HG03558 (cell line): ENCODE measurements around the gene HNF1B.

ENCODE experiments used
- ATAC-seq: cut with Tn5 transposase; IDR thresholded peaks from one replicate; pipeline ENCODE4 v1.9.1; 2021; ENCODE audit warnings: moderate number of reproducible peaks; ENCODE audit not compliant: unreplicated experiment; ENCODE audit errors: extremely low read depth

Gene HNF1B

GRCh38 chr17:37676115-37676925, 68.5 kb downstream of the HNF1B start:
- no peak for ATAC-seq

DNA sequence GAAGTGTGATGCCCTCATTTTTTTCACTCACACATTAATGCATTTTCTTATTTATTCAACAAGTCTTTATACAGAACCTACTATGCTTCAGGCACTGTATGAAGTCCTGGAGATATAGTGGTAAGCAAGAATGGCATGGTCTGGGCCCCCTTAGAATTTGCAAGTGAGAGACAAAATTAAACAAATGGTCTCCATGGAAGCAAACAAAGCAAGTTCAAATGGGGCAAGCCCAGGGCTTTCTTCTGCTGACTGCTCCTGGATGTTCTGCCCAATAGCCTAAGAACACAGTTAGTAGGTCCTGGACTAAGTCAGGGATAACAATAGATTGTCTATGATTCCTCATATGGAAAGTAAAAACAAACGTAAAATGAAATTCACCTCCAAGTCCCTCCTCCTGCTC, 70.3 kb downstream of the HNF1B start:
- ATAC-seq, result no peak

DNA sequence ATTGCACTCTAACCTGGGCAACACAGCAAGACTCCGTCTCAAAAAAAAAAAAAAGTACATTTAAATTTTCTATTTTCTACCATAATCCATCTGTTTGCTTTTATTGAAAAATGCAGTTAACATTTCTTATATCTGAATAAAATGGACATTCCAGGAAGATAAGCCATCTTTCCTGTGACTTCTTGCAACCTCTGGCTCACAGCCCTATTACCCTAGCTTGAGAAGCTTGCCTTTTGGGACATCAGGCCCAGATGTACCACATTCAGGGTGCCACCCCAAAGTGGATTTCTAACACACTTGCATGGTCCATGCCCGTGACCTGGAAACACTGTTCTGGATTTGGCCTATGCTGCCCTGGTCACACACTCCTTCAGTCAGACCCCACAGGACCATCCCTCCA, 71.5 kb downstream of the HNF1B start:
- ATAC-seq, result no peak

DNA sequence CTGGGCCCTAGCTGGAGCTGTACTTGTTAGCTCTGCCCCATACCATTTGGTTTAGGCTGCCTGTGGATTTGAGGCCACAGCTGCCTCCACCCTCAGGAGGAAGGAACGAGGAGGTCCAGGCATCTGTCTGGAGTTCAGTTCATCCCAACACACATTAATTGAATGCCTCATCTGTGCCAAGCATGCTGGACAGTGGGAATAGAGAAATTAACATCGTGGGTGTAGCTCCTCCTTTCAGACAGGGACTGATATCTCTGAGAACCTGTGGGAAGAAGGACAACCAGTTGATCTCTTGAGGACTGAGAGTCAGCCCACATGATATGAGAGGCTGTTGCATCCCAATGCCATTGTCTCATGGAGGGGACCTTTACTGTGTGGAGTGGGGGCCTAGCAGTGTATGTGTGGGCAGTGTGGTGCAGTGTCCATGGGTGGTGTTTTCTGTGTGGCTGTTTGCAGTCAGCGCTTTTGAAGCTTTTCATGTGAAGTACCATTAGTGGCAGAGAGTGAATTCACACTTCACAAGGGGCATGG, 72.2 kb downstream of the HNF1B start:
- no peak for ATAC-seq

DNA sequence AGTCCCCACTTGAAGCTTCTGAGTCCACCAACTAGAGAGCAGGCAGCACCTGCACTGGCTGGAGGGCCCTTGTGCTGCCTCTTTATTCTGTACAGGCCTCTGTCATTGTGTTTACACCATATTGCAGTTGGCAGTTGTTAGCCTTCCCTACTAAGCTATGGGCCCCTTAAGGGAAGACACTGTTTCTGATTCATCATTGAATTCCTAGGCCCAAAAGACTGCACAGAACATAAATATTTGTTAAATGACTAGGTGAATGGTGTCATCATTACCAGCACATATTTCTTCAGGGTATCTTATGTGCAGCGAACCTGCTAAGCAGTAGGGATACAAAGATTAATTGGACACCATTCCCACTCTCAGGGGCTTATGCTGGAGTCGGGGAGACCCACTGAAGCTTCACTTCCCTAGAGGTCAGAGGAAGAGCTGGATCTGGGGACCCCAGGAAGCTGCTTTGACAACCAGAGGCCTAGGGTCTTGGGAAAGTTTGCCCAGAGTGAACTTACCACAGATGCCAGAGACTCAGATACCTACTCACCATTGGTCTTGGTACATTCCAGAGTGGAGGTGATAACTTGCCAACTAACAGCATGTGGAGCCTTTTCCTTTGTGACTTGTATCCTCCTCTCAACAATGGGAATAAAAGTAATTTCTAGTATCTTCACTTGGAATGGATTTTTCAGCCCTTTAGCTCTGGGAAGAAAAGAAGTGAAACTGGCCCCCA, 72.9 kb downstream of the HNF1B start:
- ATAC-seq, result no peak

- no peak for ATAC-seq
These were observed 73.6 kb downstream of the HNF1B start for GRCh38 chr17:37671028-37671823.

GRCh38 chr17:37667039-37667438, 77.8 kb downstream of the HNF1B start:
- ATAC-seq, result no peak

DNA sequence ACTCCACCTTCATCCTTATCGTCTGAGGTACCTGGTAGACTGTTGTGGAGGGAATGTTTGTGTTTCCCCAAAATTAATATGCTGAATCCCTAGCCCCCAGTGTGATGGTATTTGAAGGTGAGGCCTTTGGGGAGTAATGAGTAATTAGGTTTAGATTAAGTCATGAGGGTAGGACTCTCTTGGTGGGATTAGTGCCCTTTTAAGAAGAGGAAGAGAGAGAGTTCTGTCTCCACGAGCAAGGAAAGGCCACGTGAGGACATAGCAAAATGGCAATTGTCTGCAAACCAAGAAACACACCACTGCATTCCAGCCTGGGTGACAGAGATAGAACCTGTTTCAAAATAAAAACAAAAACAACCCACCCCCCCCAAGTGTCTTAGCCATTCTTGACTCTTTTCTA, 80.6 kb downstream of the HNF1B start:
- no peak for ATAC-seq

- ATAC-seq, result no peak
These were observed 82.5 kb downstream of the HNF1B start for GRCh38 chr17:37662353-37662752.

- no peak for ATAC-seq
These were observed 83.4 kb downstream of the HNF1B start for GRCh38 chr17:37661400-37662014.

- no peak for ATAC-seq
These were observed 84.9 kb downstream of the HNF1B start for GRCh38 chr17:37659925-37660324.

DNA sequence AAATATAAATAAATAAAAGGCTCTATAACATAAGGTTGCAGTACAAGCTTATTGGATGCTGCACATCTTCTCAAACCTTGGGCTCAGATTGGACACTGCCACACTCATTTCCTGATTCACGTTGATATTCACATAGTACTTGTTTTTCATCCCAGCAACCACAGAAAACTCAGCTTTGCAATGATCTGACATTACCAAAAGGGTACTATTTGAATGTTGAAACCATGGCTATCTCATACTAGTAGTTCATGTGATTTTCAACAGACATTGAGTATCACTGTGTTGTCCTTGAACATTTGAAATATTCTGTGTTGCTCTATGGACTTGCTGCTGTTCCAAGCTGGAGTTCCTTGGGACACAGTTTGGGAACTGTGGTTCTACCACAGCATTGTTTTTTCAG, 87.7 kb downstream of the HNF1B start:
- ATAC-seq, result no peak

- ATAC-seq, result no peak
These were observed 93.0 kb downstream of the HNF1B start for GRCh38 chr17:37651849-37652248.

- no peak for ATAC-seq
These were observed 94.3 kb downstream of the HNF1B start for GRCh38 chr17:37650419-37651003.

GRCh38 chr17:37648555-37648954, 96.3 kb downstream of the HNF1B start:
- ATAC-seq, result no peak

DNA sequence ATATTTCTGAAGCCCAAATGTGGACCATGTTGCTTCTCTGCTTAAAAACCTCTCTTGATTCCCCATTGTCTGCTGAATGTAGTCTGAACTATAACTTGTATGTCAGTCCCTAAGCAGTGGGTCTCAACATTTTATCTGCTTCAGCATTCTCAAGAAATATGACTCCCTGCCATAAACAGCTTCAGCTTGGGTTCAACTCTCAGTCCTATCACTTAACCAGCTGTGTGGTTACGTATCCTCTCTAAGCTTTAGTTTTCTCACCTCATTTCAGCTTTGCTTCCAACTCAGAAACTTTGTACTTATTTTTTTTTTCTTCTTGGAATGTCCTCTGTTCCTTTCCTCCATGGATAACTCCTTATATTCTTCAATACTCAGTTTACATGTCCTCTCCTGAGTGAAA, 97.0 kb downstream of the HNF1B start:
- ATAC-seq, result no peak

GRCh38 chr17:37643869-37644268, 101.0 kb downstream of the HNF1B start:
- ATAC-seq, result no peak

DNA sequence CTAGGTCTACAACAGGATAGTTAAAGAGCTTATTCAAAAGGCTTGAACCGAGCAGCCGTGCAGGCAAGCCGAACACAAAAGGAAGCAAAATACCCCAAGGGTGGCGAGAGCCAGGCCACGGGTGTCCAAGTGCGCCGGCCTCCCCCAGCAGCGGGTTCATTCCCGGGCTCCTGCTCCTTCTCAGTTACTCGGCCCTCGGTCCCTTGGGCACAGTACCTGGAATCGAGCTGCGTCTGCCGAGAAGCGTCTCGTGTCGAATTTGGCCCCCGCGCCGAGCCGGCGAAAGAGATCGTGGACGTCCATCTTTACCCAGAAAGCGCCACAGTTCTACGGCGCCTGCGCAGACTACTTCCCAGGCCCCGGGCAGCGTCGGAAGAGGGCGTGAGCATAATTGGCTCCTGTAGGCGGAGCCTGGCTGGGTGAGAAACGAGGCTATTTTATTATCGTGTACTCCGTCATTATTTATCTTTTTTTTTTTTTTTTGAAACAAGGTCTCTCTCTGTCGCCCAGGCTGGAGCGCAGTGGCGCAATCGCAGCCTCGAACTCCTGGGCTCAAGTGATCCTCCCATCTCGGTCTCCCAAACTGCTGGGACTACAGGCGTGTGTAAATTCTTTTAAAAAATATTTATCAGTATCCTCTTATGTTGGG, 101.6 kb downstream of the HNF1B start, which contains the start of gene DDX52:
TSS of gene DDX52 (minus strand) at position 329 of the 649 bp plus-strand sequence. CDS start at position 303, 26 bp downstream.
- ATAC-seq, result no peak

DNA sequence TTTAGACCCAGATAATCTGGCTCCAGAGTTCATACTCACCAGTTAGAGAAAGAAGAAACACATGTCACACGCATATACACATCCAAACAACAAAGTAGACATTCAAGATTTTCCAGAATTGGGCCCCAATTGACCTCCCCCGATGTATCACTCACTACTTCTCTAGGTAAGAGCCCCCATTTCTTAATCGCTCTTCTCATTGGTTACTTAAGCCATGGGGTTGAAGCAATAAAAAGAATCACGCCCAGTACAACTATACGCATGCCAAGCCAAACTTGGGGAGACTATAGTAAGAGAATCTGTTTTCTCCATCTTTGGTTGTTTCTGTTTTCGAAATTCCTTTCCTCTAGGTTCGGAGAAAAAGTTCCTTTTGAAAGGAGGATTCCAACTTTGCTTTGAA, 102.2 kb downstream of the HNF1B start:
- ATAC-seq, result no peak
